GM19193 (cell line): Measurements from ENCODE around the gene CDC7.

ENCODE experiments used
- POLR2A ChIP-seq: IDR thresholded peaks from 4 replicates; pipeline ENCODE4 v1.6.1; 2011; ENCODE audit not compliant: insufficient read depth, insufficient read length; ENCODE audit errors: extremely low read depth

CDC7 gene

GRCh38 chr1:91500756-91501522 lies at the start of gene CDC7:
TSS of gene CDC7 (plus strand) at chr1:91500851. CDS start at chr1:91501717, 866 bp downstream.
- peak; percentile 76 for TF ChIP-seq POLR2A

GRCh38 chr1:91454136-91454535 lies 46.5 kb upstream of the CDC7 start:
- no peak for TF ChIP-seq POLR2A

GRCh38 chr1:91455334-91455733 lies 45.3 kb upstream of the CDC7 start:
- TF ChIP-seq POLR2A = no peak

- no peak for TF ChIP-seq POLR2A
Observed at GRCh38 chr1:91455896-91456295, 44.8 kb upstream of the CDC7 start.

- TF ChIP-seq POLR2A = no peak
Observed at GRCh38 chr1:91476533-91477217, 24.0 kb upstream of the CDC7 start.

- TF ChIP-seq POLR2A = no peak
Observed at GRCh38 chr1:91487469-91487868, 13.2 kb upstream of the CDC7 start.

GRCh38 chr1:91490501-91490900 lies 10.2 kb upstream of the CDC7 start:
- TF ChIP-seq POLR2A = no peak

GRCh38 chr1:91498035-91498434 lies 2.6 kb upstream of the CDC7 start:
- TF ChIP-seq POLR2A = no peak

- TF ChIP-seq POLR2A = no peak
Observed at GRCh38 chr1:91498498-91499245, 2.0 kb upstream of the CDC7 start.

- no peak for TF ChIP-seq POLR2A
Observed at GRCh38 chr1:91499346-91499745, 1.3 kb upstream of the CDC7 start.

- TF ChIP-seq POLR2A = no peak
Observed at GRCh38 chr1:91499904-91500755, 521 bp upstream of the CDC7 start.

GRCh38 chr1:91501523-91501851 lies 836 bp downstream of the CDC7 start:
- TF ChIP-seq POLR2A = no peak

GRCh38 chr1:91501971-91502671 lies 1.5 kb downstream of the CDC7 start:
- TF ChIP-seq POLR2A = no peak

GRCh38 chr1:91502672-91503184 lies 2.1 kb downstream of the CDC7 start:
- no peak for TF ChIP-seq POLR2A
